ENCODE measurements around the gene PSEN2. TPM values are rescaled to one million over a fixed set of nuclear protein-coding genes. Genes with fewer than 3 reads are reported as not detected.

The PSEN2 gene
- total and polyA plus RNA-seq, 2 donors (not counting 1 experiment from before 2014, with no cell fraction given) = 19.5 to 41.8 TPM

DNA sequence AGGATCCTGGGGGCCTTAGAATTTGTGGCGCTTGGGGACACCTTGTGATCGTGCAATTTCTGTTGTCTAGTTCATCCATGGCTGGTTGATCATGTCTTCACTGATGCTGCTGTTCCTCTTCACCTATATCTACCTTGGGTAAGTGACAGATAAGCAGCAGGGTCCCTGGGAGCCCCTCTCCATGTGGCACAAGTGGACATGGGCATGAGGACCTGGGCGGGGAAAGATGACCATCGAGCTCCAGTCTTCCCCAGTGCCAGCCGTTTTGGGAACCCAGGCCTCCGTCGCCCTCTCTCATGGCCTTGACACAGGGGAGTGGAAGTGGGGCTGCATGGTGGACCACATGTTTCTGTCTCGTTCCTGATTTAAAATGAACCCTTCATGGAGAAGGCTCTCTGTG lies 17.6 kb downstream of the PSEN2 start:
- TF ChIP-seq EZH2 (IDR thresholded peaks at IDR 0.05; ENCODE audit: low read length, missing control alignments) = no peak
- TF ChIP-seq, protein P1, sequence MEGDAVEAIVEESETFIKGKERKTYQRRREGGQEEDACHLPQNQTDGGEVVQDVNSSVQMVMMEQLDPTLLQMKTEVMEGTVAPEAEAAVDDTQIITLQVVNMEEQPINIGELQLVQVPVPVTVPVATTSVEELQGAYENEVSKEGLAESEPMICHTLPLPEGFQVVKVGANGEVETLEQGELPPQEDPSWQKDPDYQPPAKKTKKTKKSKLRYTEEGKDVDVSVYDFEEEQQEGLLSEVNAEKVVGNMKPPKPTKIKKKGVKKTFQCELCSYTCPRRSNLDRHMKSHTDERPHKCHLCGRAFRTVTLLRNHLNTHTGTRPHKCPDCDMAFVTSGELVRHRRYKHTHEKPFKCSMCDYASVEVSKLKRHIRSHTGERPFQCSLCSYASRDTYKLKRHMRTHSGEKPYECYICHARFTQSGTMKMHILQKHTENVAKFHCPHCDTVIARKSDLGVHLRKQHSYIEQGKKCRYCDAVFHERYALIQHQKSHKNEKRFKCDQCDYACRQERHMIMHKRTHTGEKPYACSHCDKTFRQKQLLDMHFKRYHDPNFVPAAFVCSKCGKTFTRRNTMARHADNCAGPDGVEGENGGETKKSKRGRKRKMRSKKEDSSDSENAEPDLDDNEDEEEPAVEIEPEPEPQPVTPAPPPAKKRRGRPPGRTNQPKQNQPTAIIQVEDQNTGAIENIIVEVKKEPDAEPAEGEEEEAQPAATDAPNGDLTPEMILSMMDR (conservative IDR thresholded peaks at IDR 0.05 in 1 of 2, IDR thresholded peaks at IDR 0.05 in 1 of 2; ENCODE audit: low read depth in 1 of 2, low read length in 2 of 2) = no peak
- DNase-seq (ENCODE audit: low read depth in 2 of 2) = no peak
- Histone ChIP-seq H2AFZ (ENCODE audit: low read length) (no peak overlapping the region), H4K20me1 (ENCODE audit: control insufficient read depth, extremely low read depth, insufficient read depth, low read length) (no peaks in the 10 kb centered on the region), H3K9ac (ENCODE audit: insufficient read depth, low read length) (no peak overlapping the region), H3K27ac (ENCODE audit: insufficient read depth, low read length) (no peak overlapping the region), H3K9me3 (ENCODE audit: control insufficient read depth, insufficient read depth, low read depth, low read length) (no peaks in the 10 kb centered on the region), H3K4me1 (ENCODE audit: control insufficient read depth, extremely low read depth, insufficient read depth, low read length) (peaks cover 3% of the 10 kb centered on the region), H3K4me3 (replicated peaks in 1 of 4; ENCODE audit: control extremely low read depth in 1 of 4, insufficient read depth in 1 of 4, low read depth in 3 of 4, low read length in 4 of 4) (no peak overlapping the region), H3K36me3 (ENCODE audit: control insufficient read depth, insufficient read depth, low read length) (peaks cover 4% of the 10 kb centered on the region), H3K79me2 (ENCODE audit: control insufficient read depth, insufficient read depth, low read length) (no peaks in the 10 kb centered on the region), H3K27me3 (ENCODE audit: control insufficient read depth, insufficient read depth, low read length) (no peaks in the 10 kb centered on the region), H3K4me2 (ENCODE audit: extremely low read depth, insufficient read depth, low read length) (no peak overlapping the region)

DNA sequence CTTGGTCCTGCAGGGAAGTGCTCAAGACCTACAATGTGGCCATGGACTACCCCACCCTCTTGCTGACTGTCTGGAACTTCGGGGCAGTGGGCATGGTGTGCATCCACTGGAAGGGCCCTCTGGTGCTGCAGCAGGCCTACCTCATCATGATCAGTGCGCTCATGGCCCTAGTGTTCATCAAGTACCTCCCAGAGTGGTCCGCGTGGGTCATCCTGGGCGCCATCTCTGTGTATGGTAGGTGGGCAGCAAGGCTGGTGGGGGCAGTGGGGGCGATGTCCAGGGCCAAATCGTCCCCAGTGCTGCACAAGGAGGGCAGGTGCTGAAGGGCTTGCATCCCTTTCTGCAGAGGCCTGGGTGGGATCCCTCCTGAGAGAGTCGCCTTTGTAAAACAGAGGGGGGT lies 18.4 kb downstream of the PSEN2 start:
- Histone ChIP-seq H3K36me3 (ENCODE audit: control insufficient read depth, insufficient read depth, low read length) (peaks cover 4% of the 10 kb centered on the region), H3K27me3 (ENCODE audit: control insufficient read depth, insufficient read depth, low read length) (no peaks in the 10 kb centered on the region), H3K9ac (ENCODE audit: insufficient read depth, low read length) (no peak overlapping the region), H2AFZ (ENCODE audit: low read length) (no peak overlapping the region), H3K4me1 (ENCODE audit: control insufficient read depth, extremely low read depth, insufficient read depth, low read length) (no peaks in the 10 kb centered on the region), H3K9me3 (ENCODE audit: control insufficient read depth, insufficient read depth, low read depth, low read length) (no peaks in the 10 kb centered on the region), H3K4me3 (replicated peaks in 1 of 4; ENCODE audit: control extremely low read depth in 1 of 4, insufficient read depth in 1 of 4, low read depth in 3 of 4, low read length in 4 of 4) (no peak overlapping the region), H3K79me2 (ENCODE audit: control insufficient read depth, insufficient read depth, low read length) (no peaks in the 10 kb centered on the region), H4K20me1 (ENCODE audit: control insufficient read depth, extremely low read depth, insufficient read depth, low read length) (no peaks in the 10 kb centered on the region), H3K4me2 (ENCODE audit: extremely low read depth, insufficient read depth, low read length) (no peak overlapping the region), H3K27ac (ENCODE audit: insufficient read depth, low read length) (no peak overlapping the region)
- no peak for TF ChIP-seq EZH2 (IDR thresholded peaks at IDR 0.05; ENCODE audit: low read length, missing control alignments)
- TF ChIP-seq, protein P1 (conservative IDR thresholded peaks at IDR 0.05 in 1 of 2, IDR thresholded peaks at IDR 0.05 in 1 of 2; ENCODE audit: low read depth in 1 of 2, low read length in 2 of 2) = no peak
- DNase-seq (ENCODE audit: low read depth in 2 of 2) = no peak

DNA sequence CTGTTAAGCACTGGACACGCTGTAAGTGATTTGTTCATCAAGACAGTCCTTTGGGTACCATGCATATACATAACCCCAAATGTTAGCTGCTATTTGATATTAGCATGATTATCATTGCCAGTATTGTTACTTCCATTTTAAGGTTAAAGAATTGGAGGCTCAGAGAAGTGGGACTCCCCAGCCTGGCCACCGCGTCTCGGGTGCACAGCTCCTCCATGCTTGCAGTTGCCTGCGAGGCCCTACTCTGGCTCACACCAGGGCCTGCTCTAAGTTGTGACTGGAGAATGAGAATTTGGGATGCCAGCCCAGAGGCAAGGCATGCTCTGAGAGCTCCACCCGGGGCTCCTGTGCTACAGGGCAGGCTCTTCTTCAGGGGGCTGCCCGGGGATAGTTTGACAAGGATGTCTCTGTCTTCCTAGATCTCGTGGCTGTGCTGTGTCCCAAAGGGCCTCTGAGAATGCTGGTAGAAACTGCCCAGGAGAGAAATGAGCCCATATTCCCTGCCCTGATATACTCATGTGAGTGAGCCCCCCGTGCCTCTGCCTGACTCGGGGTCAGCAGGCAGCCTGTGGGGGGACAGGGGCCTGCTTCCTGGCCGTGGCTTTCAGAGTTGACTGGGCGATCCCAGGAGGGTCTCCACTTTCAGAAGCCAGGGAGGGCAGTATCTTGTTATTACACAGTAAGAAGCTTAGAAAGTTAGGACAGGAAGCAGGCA lies 19.4 kb downstream of the PSEN2 start:
- no peaks in the 10 kb centered on the region for H3K79me2 ChIP-seq (ENCODE audit: control insufficient read depth, insufficient read depth, low read length)
- DNase-seq (ENCODE audit: low read depth in 2 of 2) = no peak
- H3K27me3 ChIP-seq (ENCODE audit: control insufficient read depth, insufficient read depth, low read length) = no peaks in the 10 kb centered on the region
- H3K4me2 ChIP-seq (ENCODE audit: extremely low read depth, insufficient read depth, low read length) = no peak overlapping the region
- H3K27ac ChIP-seq (ENCODE audit: insufficient read depth, low read length) = no peak overlapping the region
- H3K4me1 ChIP-seq (ENCODE audit: control insufficient read depth, extremely low read depth, insufficient read depth, low read length) = no peaks in the 10 kb centered on the region
- H4K20me1 ChIP-seq (ENCODE audit: control insufficient read depth, extremely low read depth, insufficient read depth, low read length) = no peaks in the 10 kb centered on the region
- no peak overlapping the region for H3K4me3 ChIP-seq (replicated peaks in 1 of 4; ENCODE audit: control extremely low read depth in 1 of 4, insufficient read depth in 1 of 4, low read depth in 3 of 4, low read length in 4 of 4)
- peaks cover 4% of the 10 kb centered on the region for H3K36me3 ChIP-seq (ENCODE audit: control insufficient read depth, insufficient read depth, low read length)
- H3K9me3 ChIP-seq (ENCODE audit: control insufficient read depth, insufficient read depth, low read depth, low read length) = no peaks in the 10 kb centered on the region
- no peak overlapping the region for H3K9ac ChIP-seq (ENCODE audit: insufficient read depth, low read length)
- TF ChIP-seq EZH2 (IDR thresholded peaks at IDR 0.05; ENCODE audit: low read length, missing control alignments) = no peak
- TF ChIP-seq, protein P1 (conservative IDR thresholded peaks at IDR 0.05 in 1 of 2, IDR thresholded peaks at IDR 0.05 in 1 of 2; ENCODE audit: low read depth in 1 of 2, low read length in 2 of 2) = no peak
- no peak overlapping the region for H2AFZ ChIP-seq (ENCODE audit: low read length)
